SK-N-MC (cell line): ENCODE data around the gene RBL1.
"Not testable (repeated sequence)": the region's sequence is repeated elsewhere in the genome, so short reads cannot be mapped to it uniquely, and the experiment has no call there.

Source experiments
- EZH2 ChIP-seq: fragments of 200-600 bp; sonication (generic); IDR thresholded peaks from one replicate; pipeline ENCODE4 v1.6.1; 2017; ENCODE audit warnings: antibody characterized with exemption
- FOXP2 ChIP-seq: optimal IDR thresholded peaks from 2 replicates; pipeline ENCODE3; 2011; ENCODE audit warnings: mild to moderate bottlenecking, moderate library complexity; ENCODE audit not compliant: insufficient read depth; ENCODE audit errors: extremely low read length, control extremely low read depth
- POLR2AphosphoS5 ChIP-seq: IDR thresholded peaks from 2 replicates; pipeline ENCODE4 v1.6.1; 2012; ENCODE audit warnings: mild to moderate bottlenecking, low read depth, low read length, borderline replicate concordance

- not testable (repeated sequence) for TF ChIP-seq POLR2AphosphoS5, EZH2, FOXP2
Measured at GRCh38 chr20:36966965-36967364, 128.8 kb downstream of the RBL1 start.
